GM04504 (cell line): ENCODE results near the gene KRTAP9-2.
"Not testable (repeated sequence)": the region's sequence is repeated elsewhere in the genome, so short reads cannot be mapped to it uniquely, and the experiment has no call there.

Experiments
- DNase-seq: peaks from one replicate; pipeline ENCODE4 v3.0.0-alpha.2; 2012; ENCODE audit warnings: low read depth

The KRTAP9-2 gene

DNA sequence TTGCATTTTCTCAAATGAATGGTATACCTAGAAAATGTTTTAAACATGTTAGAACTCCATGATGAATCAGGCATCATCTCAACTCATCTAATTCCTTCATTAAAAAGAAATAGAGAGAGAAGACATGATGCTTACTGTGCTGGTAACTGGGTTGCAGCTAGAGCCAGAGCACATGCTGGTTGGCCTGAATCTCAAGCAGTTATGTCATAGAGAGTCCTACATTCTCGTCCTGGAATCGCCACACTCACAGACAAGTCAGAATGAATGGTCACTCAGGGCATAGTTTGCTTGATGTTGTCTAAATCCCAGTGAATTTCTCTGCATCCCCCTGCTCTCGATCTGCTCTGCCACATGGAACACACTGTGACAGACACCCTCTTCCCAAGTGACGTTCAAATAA lies 10.7 kb downstream of the KRTAP9-2 start:
- DNase-seq: not testable (repeated sequence)

DNA sequence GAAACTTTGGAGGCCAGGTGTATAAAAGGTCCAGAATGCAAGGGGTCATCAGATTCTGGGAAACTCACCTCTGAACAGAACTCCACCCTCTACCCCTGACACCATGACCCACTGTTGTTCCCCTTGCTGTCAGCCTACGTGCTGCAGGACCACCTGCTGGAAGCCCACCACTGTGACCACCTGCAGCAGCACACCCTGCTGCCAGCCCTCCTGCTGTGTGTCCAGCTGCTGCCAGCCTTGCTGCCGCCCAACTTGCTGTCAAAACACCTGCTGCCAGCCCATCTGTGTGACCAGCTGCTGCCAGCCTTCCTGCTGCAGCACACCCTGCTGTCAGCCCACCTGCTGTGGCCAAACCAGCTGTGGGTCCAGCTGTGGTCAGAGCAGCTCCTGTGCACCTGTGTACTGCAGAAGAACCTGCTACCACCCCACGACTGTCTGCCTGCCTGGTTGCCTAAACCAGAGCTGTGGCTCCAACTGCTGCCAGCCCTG lies 11.5 kb downstream of the KRTAP9-2 start, which contains the start of gene KRTAP9-8:
KRTAP9-8 (plus strand) TSS at position 51 of the 489 bp plus-strand sequence; CDS start at position 104, 53 bp downstream.
- not testable (repeated sequence) for DNase-seq

DNA sequence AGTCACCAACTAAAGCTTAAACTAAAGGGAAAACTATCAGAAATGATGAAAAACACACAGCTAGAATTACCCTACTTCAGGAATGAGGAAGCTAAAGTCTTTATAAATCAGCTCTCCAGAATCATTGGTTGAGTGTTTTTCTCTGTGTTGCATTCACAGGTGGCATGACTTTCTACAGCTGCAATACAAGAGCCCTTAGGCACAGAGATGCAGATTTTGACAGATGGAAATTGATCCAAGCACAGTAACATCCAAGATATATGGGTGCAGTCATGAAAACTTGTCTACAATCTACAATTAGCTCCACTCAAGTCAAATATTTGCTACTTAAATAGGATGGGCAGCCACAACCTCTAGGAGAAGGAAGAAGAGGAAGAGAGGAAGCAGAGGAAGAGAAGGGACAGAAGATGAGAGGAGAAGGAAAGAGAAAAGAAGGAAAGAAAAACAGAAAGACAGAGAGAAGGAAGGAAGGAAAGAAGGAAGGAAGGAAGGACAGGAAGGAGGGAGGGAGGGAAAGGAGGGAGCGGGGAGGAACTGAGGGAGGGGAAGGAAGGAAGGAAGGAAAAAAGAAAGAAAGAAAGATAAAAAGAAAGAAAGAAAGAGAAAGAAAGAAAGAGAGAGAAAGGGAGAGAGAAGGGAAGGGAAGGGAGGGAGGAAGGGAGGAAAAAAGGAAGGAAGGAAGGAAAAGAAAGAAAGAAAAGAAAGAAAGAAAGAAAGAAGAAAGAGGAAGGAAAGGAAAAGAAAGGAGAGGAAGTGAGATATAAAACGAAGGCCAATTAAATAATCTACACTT lies 20.7 kb downstream of the KRTAP9-2 start:
- not testable (repeated sequence) for DNase-seq

DNA sequence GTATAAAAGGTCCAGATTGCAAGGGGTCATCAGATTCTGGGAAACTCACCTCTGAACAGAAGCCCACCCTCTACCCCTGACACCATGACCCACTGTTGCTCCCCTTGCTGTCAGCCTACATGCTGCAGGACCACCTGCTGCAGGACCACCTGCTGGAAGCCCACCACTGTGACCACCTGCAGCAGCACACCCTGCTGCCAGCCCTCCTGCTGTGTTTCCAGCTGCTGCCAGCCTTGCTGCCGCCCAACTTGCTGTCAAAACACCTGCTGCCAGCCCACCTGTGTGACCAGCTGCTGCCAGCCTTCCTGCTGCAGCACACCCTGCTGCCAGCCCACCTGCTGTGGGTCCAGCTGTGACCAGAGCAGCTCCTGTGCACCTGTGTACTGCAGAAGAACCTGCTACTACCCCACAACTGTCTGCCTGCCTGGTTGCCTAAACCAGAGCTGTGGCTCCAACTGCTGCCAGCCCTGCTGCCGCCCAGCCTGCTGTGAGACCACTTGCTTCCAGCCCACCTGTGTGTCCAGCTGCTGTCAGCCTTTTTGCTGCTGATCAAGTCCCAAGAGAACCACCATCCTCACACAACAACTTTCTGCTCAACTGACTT lies 23.3 kb downstream of the KRTAP9-2 start, which contains the start of gene KRTAP9-4:
KRTAP9-4 (plus strand) TSS at position 51 of the 604 bp plus-strand sequence; CDS start at position 85, 34 bp downstream.
- not testable (repeated sequence) for DNase-seq

DNA sequence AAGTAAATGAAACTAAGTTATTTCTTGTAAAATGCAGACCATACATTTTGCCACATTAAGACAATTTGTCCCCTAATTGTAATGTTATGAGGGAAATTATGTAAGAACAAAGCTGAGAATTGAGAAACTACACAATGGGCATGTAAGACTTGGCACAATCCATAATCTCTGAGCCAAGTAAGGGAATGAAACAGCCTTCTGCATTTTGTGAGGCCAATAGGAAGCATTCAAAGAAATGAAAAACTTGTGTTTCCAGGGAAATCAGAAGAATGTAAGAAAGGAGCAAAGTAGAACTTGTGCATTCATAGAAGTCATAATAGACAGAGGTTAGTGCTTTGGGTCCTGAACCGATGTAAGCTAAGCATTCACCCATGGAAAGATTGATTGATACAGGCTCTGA lies 24.8 kb downstream of the KRTAP9-2 start:
- no peak for DNase-seq

DNA sequence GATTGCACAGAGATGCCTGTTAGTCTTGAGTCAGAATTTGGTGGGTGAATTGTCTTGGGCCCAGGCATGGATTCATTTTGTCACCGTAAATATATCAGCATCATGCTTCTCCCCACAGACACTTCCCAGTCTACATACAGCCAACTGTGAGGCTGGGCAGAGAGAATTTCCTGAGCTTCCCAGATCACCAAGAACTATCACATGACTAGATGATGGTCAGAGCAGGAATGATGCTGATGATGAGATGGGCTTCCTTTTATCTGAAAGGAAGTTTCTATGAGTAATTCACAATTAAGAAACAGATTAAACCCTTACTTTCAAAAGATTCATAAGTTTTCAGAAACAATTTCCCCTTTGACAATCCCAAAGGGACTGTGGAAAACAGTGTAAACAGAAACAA lies 28.4 kb downstream of the KRTAP9-2 start:
- no peak for DNase-seq

DNA sequence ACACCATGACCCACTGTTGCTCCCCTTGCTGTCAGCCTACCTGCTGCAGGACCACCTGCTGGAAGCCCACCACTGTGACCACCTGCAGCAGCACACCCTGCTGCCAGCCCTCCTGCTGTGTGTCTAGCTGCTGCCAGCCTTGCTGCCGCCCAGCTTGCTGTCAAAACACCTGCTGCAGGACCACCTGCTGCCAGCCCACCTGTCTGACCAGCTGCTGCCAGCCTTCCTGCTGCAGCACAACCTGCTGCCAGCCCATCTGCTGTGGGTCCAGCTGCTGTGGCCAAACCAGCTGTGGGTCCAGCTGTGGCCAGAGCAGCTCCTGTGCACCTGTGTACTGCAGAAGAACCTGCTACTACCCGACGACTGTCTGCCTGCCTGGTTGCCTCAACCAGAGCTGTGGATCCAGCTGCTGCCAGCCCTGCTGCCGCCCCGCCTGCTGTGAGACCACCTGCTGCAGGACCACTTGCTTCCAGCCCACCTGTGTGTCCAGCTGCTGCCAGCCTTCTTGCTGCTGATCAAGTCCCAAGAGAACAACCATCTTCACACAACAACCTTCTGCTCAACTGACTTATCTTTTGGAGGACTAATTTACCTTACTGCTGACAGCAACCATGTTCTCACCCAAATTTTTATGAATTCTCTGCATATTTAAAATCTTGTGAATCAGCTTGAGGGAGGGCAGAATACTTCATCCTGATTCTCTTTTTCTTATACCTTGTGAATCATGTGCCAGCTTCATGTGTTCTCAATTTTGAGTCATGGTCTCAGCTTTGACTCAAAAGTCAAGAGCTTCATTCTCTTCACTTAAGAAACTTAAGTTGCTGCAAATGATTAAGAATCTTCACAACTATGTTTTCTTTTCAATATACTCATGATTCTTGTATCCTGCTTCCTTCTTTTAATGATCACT lies 29.2 kb downstream of the KRTAP9-2 start, which contains the start of gene KRTAP9-9:
KRTAP9-9 (plus strand) TSS at position 4 of the 910 bp plus-strand sequence.
- not testable (repeated sequence) for DNase-seq

DNA sequence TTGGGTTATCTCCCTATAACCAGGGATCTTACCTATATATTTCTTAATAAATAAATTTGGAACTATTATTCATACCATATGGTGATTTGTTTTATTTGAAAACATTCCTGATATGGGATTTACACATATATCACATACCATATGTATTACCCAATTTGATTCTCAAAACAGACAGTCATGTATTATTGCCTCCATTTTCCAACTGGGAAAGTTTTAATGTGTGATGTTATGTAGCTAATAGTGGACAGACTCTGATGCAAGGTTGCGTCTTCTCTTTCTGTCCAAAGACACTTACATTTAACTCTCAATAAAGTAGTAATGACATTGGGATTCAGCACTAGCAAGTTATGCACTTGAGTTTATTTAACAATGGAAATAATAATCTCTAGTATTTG lies 29.8 kb downstream of the KRTAP9-2 start:
- DNase-seq: no peak

DNA sequence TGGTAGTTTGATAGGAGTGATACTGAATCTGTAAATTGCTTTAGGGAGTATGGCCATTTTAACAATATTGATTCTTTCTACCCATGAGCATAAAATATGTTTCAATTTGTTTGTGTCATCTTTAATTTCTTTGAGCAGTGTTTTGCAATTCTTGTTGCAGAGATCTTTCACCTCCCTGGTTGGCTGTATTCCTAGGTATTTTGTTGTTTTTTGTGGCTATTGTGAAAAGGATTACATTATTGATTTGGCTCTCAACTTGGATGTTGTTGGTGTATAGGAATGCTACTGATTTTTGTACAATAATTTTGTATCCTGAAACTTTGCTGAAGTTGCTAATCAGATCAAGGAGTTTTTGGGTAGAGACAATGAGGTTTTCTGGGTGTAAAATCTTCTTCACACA lies 32.0 kb downstream of the KRTAP9-2 start:
- no peak for DNase-seq

DNA sequence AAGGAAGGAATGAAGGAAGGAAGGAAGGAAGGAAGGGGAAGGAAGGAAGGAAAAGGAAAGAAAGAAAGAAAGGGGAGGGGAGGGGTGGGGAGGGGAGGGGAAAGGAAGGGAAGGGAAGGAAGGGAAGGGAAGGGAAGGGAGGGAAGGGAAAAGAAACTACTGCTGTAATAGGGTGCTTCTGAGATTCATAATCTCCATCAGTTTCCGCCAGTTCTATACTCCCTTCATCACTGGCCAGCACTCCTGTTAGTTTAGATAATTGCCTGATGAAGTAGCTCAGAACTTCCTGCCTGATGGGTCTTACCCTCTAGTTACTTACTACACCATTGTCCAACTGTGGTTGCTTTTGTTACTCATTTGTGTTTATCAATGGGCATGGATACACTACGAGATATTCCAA lies 36.8 kb downstream of the KRTAP9-2 start:
- no peak for DNase-seq

DNA sequence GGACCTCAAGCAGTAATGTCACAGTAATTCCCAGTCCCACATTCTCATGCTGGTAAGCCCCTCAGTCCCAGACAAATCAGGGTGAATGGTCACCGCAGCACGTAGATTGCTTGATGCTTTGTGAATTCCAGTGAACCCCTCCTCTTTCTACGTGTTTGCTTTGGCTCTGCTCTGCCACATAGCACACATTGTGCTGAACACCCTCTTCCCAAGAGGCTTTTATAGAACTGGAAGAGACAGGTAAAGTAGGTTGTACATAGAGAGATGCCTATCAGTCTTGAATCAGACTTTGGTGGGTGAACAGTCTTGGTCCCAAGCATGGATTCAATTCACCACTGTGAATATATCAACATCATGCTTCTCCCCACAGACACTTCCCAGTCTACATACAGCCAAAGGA lies 38.2 kb downstream of the KRTAP9-2 start:
- no peak for DNase-seq

DNA sequence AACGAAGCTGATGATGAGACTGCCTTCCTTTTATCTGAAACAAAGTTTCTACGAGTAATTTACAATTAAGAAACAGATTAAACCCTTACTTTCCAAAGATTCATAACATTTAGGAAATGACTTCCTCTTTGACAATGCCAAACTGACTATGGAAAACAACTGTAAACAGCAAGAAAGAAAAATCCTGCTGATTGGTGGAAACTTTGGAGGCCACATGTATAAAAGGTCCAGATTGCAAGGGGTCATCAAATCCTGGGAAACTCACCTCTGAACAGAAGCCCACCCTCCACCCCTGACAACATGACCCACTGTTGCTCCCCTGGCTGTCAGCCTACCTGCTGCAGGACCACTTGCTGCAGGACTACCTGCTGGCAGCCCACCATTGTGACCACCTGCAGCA lies 38.6 kb downstream of the KRTAP9-2 start, which contains the start of gene KRTAP9-6:
KRTAP9-6 (plus strand) TSS at position 301 of the 400 bp plus-strand sequence; CDS start at position 301, 0 bp downstream.
- no peak for DNase-seq

DNA sequence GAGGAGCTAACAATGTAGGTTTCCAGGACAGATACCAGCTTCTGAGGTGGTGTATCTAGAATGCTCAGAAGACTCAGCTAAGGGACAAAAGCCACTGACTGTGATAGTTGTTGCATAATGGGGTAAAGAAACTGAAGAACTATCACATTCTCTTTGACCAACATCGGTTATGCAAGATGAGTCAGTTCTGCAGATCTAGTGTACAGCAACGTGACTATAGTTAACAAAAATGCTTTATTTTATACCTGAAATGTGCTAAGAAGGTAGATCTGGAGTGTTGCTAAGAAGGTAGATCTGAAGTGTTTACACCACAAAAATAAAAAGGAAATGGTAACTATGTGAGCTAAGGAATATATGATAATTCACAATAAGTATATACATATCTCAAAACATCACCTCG lies 41.3 kb downstream of the KRTAP9-2 start:
- DNase-seq: no peak

DNA sequence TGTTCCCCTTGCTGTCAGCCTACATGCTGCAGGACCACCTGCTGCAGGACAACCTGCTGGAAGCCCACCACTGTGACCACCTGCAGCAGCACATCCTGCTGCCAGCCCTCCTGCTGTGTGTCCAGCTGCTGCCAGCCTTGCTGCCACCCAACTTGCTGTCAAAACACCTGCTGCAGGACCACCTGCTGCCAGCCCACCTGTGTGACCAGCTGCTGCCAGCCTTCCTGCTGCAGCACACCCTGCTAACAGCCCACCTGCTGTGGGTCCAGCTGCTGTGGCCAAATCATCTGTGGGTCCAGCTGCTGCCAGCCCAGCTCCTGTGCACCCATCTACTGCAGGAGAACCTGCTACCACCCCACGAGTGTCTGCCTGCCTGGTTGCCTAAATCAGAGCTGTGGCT lies 44.9 kb downstream of the KRTAP9-2 start:
- not testable (repeated sequence) for DNase-seq

DNA sequence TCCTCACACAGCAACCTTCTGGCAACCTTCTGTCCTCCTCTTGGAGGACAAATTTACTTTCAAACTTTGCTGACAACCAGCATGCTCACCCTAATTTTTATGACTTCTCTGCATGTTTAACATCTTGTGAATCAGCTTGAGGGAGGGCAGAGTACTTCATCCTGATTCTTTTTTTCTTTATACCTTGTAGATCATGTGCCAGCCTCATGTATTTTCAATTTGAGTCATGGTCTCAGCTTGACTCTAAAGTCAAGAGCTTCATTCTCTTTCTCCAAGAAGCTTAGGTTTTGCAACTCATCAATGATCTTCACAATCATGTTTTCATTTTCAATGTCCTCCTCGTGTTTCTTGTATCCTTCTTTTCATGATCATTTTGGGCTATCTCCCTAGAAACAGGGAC lies 45.4 kb downstream of the KRTAP9-2 start:
- DNase-seq: no peak

DNA sequence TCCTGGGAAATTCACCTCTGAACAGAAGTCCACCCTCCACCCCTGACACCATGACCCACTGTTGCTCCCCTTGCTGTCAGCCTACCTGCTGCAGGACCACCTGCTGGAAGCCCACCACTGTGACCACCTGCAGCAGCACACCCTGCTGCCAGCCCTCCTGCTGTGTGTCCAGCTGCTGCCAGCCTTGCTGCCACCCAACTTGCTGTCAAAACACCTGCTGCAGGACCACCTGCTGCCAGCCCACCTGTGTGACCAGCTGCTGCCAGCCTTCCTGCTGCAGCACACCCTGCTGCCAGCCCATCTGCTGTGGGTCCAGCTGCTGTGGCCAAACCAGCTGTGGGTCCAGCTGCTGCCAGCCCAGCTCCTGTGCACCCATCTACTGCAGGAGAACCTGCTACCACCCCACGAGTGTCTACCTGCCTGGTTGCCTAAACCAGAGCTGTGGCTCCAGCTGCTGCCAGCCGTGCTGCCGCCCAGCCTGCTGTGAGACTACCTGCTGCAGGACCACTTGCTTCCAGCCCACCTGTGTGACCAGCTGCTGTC lies 49.3 kb downstream of the KRTAP9-2 start, which contains the start of gene KRTAP9-7:
KRTAP9-7 (plus strand) TSS at position 51 of the 543 bp plus-strand sequence; CDS start at position 51, 0 bp downstream.
- not testable (repeated sequence) for DNase-seq
